NCI-H526 treated with DMSO at 0.1 percent for 48 hours (cell line): Measurements from ENCODE around the gene PTPRD.
"Not testable (repeated sequence)": the region's sequence is repeated elsewhere in the genome, so short reads cannot be mapped to it uniquely, and the experiment has no call there.

Experiments
- DNase-seq: peaks from one replicate; lab custom pipeline; 2025; lab: John Stamatoyannopoulos, UW

PTPRD gene

DNA sequence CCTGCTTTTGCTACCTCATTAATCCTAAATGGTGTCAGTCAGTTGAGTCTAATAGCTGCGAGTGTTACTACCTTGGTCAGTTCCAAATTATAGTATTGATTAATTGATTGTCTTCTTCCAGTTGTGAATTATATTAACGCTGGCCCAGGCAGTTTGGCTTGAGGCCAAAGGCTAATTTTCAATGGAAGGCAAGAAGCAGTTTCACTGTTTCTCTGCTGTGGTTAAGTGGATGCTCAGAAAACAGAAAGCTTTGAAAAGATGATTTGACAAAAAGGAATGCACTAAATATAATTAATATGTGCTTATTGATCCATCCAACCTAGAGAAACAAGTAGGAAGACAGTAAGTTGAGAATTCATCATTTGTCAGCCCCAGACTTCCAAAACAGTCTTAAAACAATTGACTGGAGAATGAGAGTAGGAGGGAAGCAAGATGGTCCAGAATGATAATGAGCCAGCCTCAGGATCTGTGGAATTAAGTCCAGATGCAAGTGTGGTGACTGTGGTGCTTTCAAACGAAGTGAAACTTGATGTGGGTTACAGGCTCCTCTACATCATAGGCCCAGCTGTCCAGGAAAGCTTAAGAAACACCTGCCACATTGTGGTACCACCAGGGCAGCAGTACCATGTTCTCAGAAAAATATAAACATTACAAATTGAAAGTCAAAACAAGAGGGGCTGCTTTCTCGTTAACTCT, 1442.2 kb downstream of the PTPRD start:
- DNase-seq, result no peak

DNA sequence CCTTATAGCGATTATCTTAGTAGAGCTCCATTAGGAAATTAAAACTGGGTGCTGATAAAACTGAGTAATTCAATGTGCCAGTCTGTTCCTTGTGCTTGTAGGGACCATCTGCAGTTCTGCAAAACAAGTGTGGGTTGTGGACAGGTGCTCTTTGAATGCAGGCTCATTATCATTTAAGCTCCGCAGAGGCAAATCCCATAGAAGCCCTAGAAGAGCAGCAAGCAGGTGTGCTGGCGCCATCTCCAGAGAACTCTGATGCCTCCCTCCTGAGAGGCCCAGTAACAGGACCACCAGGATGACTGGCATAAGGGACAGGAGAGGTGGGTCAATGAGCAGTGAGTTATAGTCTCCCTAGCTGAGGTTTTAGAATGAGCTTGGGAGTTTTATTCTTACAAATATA, 1470.8 kb downstream of the PTPRD start:
- peak; percentile 38 for DNase-seq

DNA sequence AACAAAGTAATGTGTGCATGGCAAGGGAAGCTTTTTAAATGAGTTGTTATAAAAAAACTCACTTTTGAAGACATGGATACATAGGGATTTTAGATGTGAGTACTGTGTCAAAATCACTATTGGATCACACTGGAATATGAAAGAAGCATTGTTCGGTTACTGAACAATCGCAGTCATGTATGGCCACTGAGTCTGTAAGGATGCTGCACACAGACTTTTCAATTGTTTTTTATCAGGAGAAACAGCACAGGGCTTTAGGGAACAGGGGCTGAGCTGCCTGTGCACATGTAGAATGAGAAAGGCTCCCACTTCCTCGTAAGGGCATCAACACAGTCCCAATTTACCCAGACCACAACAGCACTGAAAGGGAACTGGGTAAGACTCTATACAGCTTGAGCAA, 1479.3 kb downstream of the PTPRD start:
- no peak for DNase-seq

DNA sequence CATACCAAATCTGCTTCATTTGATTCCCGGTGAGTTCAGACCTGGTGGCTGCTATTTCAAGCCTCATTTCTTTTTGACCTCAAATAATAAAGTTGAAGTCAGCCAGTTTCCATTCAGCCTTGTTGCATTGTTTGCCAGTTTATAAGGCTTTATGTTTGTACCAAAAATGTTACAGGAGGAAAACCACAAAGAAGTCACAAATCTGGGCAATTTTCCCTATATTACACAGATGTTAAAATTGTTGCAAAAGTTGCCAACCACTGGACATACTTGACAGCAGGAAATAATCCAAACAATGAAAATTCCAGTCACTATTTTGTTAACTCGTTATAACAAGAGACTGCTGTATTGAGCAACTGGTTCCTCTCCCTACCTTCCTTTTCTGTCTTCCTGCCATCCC, 1488.2 kb downstream of the PTPRD start:
- DNase-seq, result no peak

DNA sequence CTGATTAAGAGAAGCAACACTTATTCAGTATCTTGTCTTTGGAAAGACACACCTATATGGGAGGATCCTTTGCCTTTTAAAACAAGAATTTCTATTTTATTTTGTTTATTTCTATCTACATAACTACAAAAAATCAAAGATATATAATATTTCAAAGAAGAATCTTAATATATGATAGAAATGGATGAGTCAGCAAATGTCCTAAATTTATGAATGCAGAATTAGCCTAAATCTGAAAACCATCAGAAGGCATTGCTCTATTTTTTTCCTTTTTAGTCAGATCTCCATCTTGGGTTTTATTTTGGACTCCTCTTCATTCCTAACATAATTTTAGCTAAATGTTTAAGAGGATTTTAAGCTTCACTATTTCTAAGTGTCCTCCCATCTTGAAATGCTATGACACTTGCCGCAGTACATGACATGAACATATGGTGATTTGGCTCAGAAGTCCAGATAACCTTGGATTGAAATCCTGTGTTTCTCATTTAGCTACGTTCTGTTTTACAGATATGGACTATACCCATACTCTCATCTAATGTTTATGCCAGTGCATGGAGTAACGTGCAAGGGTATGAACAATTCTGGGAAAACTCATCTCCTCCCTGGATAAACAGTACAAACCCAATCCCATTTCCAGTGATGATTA, 1490.4 kb downstream of the PTPRD start:
- no peak for DNase-seq

DNA sequence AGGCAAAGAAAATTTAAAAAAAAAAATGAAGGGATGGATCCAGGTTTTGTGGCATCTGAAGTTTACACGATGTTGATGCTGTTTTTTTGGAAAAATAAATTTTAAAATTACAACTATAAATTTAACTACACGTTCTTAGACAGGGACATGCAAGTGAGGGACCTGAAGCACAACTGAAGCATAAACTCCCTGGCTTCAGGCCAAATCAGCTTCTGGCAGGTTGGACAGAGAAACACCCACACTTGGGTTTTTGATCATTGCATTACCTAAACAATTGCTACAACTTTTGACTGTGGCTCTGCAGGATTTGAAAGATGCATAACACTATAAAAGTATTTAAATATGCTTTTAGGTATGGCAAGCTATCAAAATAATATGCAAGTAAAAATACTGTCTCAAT, 1494.9 kb downstream of the PTPRD start:
- DNase-seq, result no peak

DNA sequence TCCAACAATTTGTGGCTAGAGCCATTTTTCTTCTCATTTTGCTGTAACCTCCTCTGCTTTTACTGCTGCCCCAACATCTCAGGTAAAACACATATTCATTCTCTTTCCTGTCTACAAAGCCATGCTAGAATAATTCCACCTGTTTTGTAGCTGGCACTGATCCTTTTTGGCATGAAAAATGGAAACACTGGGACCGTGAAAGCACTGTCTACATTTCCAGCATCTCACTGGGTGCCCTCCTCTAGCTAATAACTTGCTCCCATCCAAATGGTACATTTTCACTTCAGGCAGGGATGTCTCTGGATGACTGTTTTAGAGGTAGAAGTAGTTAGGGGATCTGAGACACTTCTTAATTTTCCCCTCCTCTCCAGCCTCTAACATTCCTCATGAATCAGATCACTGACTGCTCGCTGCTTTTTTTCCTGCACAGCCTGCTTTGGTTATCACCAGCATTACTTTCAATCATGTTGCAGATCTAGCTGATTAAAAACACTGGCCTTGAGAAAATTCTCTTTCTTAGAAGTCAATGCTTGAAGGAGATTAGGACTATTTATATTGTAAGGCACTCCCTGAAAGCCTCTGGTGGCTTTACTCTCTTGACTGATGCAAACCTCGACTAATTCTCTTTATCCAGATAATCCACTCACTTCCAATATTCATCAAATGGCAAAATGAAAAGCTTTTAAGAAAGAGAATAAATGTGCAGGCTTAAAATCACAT, 1500.6 kb downstream of the PTPRD start:
- no peak for DNase-seq

DNA sequence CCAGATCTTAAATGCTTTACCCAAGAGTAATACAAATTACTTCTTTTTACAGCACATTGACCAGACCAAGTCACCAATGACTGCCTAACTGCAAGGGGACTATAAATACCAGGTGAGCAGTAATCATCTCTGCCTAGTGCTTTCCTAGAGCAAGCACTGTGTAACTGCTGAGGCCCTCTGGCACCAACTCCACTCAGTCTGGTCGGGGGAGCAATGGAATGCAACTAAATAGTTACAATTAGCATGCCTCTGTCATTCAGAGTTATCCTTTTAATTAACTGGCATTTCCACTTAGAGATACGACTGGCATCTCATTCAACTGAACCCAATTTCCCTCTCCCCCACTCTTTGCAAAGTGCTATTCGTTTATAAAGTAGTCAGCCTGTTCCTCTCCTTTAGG, 1504.2 kb downstream of the PTPRD start:
- no peak for DNase-seq

DNA sequence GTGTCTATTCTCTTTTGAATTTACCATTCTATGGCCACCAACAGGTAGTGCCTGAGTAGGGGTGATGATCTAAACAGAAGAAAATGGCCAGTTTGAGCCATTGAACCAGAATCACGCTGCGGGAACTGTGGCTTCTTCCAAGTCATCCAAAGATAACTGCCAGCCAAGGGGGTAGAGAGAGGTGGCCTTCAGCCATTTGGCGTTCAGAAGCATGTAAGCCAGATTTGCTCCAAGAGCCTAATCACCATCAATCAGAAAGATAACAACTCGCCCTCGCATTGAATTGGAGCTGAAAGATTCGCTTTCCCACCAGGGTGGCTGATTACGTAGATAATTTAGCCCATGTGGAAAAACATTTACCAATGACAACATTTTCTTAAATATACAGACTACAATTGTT, 1510.5 kb downstream of the PTPRD start:
- DNase-seq, result no peak

DNA sequence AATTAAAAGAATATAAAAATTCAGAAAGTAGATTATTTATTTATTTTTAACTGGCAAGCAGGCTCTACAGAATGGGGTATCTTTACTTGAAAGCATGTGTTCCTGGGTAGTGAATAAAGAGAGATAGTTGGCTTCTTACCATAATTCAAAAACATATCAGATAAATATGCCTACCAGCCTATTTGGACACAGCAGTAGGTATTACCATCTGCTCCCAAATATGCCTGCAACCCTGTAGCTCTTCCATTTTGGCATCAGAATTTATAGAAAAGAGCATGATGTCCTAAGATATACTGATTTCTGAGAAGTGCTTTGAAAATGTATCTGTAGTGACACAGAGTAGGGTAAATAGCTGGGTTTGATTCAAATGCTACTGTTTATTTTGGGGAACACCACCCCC, 1512.7 kb downstream of the PTPRD start:
- DNase-seq, result no peak

DNA sequence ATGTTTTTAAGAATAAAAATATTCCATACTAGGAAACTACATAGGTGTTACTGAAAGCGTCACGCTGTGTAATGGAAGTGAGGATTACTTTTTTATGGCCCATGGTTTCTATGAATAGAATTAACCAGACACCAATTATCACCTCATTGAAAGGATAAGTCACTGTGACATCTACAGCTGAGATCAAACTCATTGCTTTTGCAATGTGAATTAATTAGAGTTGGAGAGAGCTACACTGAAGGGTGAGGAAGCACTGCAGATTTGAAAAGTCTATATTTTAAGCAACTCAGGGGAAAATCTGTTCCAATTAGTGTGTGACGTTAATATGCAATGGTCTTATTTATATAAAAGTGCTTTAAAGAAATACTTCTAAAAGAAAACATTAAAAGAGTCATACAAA, 1513.2 kb downstream of the PTPRD start:
- DNase-seq, result no peak

DNA sequence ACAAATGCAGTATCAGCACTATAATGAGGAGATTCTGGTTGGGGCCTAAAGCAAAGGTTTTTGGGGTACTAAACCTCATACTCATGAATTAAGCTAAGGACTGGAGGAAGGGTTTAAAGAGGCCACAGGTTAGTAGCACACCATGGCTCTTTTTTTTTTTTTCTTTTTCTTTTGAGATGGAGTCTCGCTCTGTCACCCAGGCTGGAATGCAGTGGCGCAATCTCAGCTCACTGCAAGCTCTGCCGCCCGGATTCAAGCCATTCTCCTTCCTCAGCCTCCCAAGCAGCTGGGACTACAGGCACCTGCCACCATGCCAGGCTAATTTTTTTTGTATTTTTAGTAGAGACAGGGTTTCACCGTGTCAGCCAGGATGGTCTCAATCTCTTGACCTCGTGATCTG, 1515.5 kb downstream of the PTPRD start:
- not testable (repeated sequence) for DNase-seq

DNA sequence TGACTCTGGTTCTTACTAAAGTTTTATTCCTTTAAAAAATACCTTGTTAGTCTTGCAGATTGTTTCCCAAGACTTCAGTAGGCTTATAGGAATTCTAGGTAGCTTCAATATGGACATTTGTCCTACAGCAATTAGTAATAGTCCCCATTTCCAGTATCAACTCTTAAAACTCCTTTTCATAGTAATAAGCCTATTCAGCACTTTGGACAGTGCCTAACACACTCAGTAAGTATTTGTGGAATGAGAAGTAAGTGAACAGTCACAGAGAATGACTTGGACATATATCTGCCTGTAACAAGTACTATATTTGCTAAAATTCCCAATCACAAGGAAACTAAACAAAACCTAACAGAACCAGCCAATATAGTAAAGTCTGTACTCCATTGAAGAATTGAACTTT, 1521.4 kb downstream of the PTPRD start:
- no peak for DNase-seq

DNA sequence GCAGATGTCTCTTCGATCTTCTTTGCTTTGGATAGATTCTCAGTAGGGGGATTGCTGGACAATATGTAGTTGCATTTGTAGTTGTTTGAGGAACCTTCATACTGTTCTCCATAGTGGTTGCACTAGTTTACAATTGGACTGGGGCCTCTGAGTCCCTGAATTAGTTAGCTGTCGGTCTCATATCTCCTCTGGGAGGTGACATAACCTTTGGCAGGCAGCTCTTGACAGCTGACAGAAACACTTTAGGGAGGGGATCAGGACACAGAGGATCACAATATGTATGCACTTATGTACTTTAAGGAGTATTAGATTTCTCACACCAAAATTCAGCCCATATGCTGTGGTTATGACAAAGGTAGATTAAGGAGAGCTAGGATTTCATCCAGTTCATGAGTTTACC, 1533.3 kb downstream of the PTPRD start:
- DNase-seq, result no peak

DNA sequence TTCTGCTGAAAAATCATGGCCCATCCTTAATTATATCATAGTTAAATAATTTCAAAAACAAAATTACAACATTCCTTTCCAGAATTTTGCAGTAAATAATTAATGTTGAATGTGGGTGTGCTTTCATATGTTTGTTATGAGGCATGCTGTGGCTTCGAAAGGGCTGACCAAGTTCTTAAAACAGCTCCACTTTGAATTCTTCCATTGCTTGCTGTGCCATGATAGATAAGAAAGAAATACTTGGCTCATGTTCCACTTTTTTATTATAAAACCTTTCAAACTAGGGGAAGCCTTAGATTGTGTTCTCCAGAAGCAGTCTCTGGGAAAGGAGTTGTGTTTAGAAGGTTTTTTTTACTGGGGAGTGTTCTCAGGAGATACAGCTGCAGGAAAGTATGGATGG, 1534.5 kb downstream of the PTPRD start:
- no peak for DNase-seq

DNA sequence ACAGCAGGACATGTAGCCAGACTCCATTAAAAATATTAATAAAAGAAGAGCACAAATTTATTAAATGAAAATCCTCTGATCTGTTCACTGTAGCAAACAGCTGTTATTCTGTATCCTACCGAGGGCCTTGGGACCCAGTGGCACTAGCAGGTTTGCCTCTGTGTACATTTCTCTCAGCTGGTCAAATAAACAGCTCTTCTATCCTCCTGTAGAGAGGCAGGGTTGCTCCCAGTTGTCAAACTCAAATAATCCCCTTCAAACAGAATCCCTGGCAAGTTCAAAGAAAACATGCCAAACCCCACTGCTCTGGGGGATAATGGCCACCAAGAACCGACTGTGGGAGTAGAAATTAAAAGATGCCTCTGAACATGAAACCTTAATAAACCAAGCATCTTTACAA, 1551.2 kb downstream of the PTPRD start:
- no peak for DNase-seq

DNA sequence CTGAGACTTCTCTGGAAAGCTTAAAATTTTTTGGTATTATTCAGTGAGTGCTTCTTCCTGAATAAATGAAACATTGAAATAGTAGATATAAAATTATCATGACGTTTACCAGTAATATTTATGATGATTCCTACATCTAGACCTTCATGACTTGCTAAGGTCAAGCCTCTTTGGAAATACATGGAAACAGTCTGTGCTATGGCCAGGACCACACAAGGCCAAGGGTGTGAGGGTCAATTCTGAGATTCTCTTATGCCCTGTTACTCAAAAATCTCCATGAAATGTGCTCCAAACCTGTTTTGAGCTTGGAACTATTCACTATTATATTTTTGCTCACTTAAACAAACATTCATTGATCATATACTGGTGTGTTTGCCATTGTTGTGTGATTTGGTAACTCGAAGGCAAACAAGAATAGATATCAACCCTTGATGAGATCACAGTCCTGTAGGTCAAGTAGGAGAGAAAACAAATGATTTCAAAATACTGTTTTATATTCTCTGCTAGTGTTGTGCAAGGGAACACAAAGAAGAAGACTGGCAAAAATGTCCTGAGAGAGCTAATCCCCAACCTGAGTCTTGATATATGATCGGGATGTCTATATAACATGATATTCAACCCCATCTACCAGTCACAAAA, 1558.3 kb downstream of the PTPRD start:
- no peak for DNase-seq

DNA sequence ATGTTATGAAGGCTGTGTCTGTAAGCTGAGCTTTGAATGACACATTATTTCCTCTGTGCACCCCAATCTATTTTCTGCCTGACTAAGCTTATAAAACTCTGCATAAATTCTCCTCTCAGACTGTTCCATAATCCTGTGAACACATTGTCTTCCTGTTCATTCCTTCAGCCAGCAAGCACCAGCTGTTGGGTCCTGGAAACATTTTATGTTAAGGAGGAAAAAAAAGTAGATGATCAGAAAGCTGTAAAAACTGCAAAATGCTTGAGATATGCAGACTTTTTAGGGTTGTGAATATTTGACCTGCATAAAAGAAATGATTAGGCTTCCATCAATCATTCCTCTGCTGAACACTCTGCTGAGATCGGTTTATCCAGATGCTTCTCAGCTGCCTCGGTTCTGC, 1567.2 kb downstream of the PTPRD start:
- no peak for DNase-seq

DNA sequence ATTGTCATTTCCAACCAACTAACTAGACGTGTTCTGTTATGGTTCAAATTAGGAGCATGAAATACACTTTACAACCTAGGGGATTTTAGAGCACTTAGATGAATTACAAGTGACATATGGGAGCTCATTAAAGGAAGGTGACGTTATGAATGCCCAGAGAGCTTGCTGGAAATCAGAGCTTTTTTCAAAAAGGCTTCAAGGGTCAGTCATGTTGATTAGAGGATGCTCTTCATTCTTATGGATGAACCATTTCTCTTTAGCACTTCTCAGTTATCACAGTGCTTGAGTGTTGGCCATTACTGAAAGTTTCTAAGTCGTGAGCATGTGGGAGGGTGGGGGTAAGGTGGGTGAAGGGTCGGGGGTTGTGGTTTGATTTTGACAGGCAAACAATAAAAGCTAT, 1567.7 kb downstream of the PTPRD start:
- no peak for DNase-seq

DNA sequence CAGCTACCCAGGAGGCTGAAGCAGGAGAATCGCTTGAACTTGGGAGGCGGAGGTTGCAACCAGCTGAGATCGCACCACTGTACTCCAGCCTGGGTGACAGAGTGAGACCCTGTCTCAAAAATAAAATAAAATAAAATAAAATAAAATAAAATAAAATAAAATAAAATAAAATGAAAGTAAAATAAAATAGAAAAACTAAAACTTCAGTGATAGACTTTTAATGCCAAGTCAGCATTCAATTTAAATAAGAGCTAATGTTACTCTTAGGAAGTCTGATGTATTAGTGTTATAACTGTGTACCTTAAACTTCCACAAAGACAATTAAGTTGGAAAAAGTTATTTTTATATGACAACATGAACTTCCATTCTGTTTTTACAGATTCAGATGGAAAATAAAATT, 1569.0 kb downstream of the PTPRD start:
- not testable (repeated sequence) for DNase-seq

DNA sequence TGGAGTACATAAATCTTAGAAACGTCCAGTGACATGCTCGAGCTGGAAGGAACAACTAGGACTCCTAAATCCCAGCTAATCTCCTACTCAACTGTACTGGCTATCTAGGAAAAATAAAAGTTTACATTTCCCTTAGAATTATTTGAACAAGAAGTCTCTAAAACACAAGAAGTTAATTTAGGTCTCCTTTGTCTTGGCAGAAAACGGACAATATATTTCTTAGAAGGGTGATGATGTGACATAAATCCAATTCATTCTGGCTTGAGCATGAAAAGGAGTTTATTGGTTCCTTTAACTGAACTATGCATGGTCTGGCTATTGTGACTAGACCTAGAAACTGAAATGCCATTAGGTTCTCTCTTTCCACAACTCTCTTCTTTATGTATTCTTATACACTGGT, 1571.0 kb downstream of the PTPRD start:
- DNase-seq, result no peak

DNA sequence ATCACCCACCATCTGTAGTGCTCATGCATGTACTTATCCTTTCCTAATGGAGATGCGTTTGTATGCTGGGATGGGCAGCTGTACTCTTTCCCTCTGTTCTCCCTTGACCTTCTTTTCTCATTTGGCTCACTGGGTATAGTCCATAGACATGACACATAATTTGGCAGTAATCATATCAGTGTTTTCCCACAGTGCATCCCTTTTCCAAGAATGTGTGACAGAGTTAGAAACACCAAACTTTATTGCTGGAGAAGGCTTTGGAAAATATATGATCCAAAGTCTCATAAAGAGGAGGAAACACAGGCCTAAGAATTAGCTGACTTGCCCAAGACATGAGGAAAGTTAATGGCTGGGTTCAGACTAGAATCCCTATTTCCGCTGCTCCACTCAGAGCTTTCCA, 1579.8 kb downstream of the PTPRD start:
- no peak for DNase-seq

DNA sequence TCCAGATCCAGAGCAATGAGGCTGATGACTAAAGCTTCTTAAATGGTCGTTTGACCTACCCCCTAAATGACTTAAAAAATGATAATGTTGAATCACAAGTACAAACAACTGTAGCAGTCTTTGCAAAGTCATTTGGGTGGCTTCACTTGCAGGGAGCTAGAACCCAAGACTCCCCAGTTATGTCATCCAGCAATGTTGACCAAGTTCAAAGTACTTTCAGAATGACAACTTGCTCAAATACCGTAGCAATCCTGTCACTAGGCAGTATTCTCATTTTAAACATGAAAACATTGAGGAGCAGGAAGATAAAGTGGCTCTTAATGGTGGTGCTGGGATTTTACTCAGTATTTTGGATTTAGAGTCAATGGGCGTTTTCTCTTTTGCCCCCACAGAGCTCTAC, 1596.2 kb downstream of the PTPRD start:
- no peak for DNase-seq
